ENCODE results near the gene KCNH5.

- TF ChIP-seq CTCF (IDR thresholded peaks at IDR 0.05; ENCODE audit: borderline replicate concordance, extremely low read depth, low read length, poor library complexity, severe bottlenecking) (no peak), EZH2 (IDR thresholded peaks at IDR 0.05; ENCODE audit: borderline replicate concordance, low read depth, low read length, severe bottlenecking) (no peak)
These were observed 347.8 kb downstream of the KCNH5 start for GRCh38 chr14:62697461-62697860.
